Suppressor macrophage treated with lipopolysaccharide for 1 hour (primary cell): ENCODE results near the gene NACAD.
A peak's percentile ranks its signal among the peaks of the same experiment; 100 is the strongest.
"Not testable (repeated sequence)": the region's sequence is repeated elsewhere in the genome, so short reads cannot be mapped to it uniquely, and the experiment has no call there.

Experiments used
- DNase-seq, 3 donors: peaks; one replicate each; pipeline ENCODE4 v3.0.0-alpha.2; 2020 to 2022

The NACAD gene

DNA sequence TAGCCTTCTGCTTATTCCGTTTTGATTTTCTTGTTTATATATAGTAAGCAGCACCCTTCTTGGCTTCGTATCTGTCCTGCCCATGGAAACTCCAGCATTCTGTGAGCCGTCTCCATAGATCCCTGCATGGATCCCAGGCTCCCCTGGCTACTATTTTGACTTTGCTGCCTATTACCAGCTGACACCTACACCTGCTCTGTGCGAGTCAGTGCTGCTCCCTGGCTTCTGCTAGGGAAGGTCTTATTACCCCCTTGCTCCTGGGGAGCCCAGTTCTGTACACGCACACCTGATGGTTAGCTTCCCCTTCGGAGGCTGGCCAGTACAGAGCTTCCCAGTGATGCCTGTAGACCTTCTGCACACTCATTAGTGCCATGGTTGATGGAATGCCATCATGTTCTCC, 35.4 kb downstream of the NACAD start:
- DNase-seq: no peak

DNA sequence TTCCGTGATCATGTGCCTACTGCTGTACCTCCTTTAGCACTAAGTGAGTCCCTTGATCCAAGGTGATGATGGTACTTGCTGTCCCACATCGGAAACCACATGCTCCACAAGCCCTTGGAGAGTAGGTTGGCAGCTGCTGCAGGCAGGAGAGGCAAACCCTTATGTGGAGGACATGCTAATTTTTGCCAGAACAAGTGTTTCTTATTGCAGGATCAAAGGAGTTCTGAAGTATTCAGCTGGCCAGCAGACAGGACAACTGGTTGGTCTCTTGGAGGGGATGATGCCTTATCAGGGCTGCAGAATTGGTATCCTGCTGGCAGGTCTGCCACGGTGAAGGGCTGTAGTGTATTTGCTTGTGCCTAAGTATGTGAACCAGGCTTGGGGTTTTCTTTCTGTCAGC, 36.8 kb downstream of the NACAD start:
- DNase-seq: no peak

- no peak for DNase-seq
Measured at GRCh38 chr7:45050198-45050597, 38.6 kb downstream of the NACAD start.

- no peak for DNase-seq
Measured at GRCh38 chr7:45048748-45049147, 40.0 kb downstream of the NACAD start.

- peak; percentile 59 to 63 (median 59) for DNase-seq
Measured at GRCh38 chr7:45044338-45044737, 44.4 kb downstream of the NACAD start.

- DNase-seq: no peak
Measured at GRCh38 chr7:45039106-45039505, 49.7 kb downstream of the NACAD start.

DNA sequence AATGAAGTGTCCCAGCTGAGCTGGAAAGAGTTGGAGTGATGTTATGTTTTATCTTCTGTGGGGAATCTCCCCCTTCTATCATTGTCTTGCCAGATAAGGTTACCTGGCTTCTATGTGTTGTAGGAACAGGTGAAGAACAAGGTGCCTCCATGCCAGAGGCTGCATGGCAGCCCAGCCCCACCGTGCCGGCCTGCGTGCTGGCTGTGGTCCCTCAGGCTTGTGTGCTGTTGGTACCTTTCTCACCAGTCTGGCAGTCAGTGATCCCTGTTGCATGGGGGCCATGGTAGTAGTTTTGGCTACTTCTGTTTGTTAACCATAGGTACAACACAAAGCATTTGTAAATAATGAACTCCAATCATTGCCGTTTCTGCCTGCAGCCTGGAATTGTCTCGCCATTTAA, 50.9 kb downstream of the NACAD start:
- no peak for DNase-seq

DNA sequence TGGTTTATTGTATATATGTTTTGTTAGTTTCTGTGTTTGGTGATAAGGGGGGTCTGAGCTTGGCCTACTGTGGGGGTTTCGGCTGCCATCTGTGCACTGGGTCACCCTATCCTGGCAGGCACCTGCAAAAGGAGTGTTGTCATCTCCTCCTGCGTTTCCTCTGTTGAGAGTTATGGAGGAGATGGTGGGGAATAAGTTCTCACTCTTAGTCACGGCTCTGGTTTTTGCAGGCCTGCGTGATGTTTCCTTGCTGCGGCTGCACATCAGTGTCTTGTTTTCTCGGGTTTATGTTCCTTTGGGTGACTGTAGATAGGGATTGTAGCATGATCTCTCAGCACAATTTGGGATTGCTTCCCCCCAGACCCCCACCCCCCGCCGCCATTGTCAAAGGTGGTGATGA, 52.0 kb downstream of the NACAD start:
- no peak for DNase-seq

- no peak for DNase-seq
Measured at GRCh38 chr7:45036317-45036716, 52.5 kb downstream of the NACAD start.

- DNase-seq: no peak
Measured at GRCh38 chr7:45035893-45036292, 52.9 kb downstream of the NACAD start.

GRCh38 chr7:45035371-45035770, 53.4 kb downstream of the NACAD start:
- DNase-seq: no peak

- not testable (repeated sequence) for DNase-seq
Measured at GRCh38 chr7:45034710-45035109, 54.1 kb downstream of the NACAD start.

DNA sequence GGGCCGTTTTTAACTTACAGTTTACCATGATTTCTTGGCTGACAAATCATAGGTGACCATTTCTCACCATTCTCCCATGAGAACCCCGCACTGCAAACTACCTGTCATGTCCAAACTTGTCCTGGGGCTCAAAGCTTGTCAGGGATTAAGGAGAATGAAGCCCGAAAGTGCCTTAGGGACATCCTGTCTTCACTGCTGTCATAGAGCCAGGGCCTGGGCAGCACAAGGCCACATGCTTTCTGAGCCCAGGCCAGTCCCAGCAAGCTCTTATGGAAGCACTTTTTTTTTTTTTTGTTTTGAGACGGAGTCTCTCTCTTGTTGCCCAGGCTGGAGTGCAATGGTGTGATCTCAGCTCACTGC, 54.9 kb downstream of the NACAD start:
- DNase-seq: no peak

GRCh38 chr7:45033261-45033930, 55.4 kb downstream of the NACAD start:
- no peak for DNase-seq

DNA sequence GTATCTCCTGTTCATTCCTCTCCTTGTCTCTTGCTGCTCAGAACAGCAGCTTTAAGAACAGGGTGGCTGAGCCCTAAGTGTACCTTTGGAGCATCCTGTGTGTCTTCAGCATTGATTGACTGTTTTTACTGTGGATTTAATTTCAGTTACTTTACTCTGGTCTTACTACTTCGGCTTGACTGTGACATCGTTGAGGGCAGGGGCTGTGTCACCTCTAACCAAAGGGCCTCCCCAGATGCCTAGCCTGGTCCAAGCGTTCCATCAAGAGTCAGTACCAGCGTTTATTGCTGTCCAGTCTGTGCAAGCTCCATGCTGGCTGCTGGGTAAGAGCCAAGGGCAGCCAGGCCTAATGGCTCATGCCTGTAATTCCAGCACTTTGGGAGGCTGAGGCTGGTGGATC, 56.3 kb downstream of the NACAD start:
- DNase-seq: no peak

DNA sequence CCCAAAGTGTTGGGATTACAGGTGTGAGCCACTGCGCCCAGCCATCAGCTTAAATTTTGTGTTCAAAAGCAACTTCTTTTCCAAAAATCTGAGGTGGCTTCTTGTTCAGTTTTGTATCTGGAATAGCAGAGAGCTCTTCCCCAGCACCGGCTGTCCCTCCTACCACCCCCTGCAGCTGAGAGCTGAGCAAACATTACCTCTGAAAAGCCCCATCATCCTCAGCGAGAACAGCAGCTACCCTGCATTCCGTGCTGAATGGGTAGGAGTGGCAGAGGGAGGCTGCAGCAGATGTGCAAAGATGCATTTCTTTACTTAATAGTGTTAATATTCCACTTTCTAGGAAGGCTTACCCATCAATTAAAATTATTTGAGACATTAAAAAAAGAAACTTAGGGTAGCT, 56.9 kb downstream of the NACAD start:
- DNase-seq: no peak
